ENCODE data around the gene FXYD5. TPM values are rescaled to one million over a fixed set of nuclear protein-coding genes. Genes with fewer than 3 reads are reported as not detected.

The FXYD5 gene
- total RNA-seq, 4 donors from 2014 or later = 5.2 to 23.3 (median 14.3) TPM

- H3K4me3 ChIP-seq = peak within 1 kb of the TSS; percentile 46 to 53 (median 50)
- no peak for DNase-seq
- H3K9me3 ChIP-seq = no peaks in the 10 kb centered on the region
- TF ChIP-seq, protein P1, sequence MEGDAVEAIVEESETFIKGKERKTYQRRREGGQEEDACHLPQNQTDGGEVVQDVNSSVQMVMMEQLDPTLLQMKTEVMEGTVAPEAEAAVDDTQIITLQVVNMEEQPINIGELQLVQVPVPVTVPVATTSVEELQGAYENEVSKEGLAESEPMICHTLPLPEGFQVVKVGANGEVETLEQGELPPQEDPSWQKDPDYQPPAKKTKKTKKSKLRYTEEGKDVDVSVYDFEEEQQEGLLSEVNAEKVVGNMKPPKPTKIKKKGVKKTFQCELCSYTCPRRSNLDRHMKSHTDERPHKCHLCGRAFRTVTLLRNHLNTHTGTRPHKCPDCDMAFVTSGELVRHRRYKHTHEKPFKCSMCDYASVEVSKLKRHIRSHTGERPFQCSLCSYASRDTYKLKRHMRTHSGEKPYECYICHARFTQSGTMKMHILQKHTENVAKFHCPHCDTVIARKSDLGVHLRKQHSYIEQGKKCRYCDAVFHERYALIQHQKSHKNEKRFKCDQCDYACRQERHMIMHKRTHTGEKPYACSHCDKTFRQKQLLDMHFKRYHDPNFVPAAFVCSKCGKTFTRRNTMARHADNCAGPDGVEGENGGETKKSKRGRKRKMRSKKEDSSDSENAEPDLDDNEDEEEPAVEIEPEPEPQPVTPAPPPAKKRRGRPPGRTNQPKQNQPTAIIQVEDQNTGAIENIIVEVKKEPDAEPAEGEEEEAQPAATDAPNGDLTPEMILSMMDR (IDR thresholded peaks at IDR 0.05 in 4 of 5, conservative IDR thresholded peaks at IDR 0.05 in 1 of 5) = no peak
- no peak for TF ChIP-seq POLR2A (IDR thresholded peaks at IDR 0.05)
- intact Hi-C loops (cut with DNase I; ENCODE audit: low total_unique reads) (loop anchor here (1.0 to 2.0 kb wide), 3 partner anchors 20 to 68 kb away; no protein-coding TSS in a partner anchor), in situ Hi-C loops (cut with MboI; ENCODE audit: low sequenced_read_pairs in 4 of 4) (loop anchor here in 2 of 4 donors (5.0 to 10.0 kb wide), 2 partner anchors 67 to 70 kb away; no protein-coding TSS in a partner anchor)
- no peaks in the 10 kb centered on the region for H3K27me3 ChIP-seq
- H3K36me3 ChIP-seq = no peaks in the 10 kb centered on the region
- peaks cover 31 to 38% of the 10 kb centered on the region in 2 donors for H3K4me1 ChIP-seq
- H3K27ac ChIP-seq = peak within 1 kb of the TSS; percentile 99 to 100 (median 99)
- ATAC-seq = no peak
Observed at GRCh38 chr19:35134601-35135242, 19.8 kb upstream of the FXYD5 start, which contains the start of gene LGI4. Gene LGI4, minus strand, starts transcription at chr19:35135059. Its CDS starts 379 bp downstream, at chr19:35134680.

DNA sequence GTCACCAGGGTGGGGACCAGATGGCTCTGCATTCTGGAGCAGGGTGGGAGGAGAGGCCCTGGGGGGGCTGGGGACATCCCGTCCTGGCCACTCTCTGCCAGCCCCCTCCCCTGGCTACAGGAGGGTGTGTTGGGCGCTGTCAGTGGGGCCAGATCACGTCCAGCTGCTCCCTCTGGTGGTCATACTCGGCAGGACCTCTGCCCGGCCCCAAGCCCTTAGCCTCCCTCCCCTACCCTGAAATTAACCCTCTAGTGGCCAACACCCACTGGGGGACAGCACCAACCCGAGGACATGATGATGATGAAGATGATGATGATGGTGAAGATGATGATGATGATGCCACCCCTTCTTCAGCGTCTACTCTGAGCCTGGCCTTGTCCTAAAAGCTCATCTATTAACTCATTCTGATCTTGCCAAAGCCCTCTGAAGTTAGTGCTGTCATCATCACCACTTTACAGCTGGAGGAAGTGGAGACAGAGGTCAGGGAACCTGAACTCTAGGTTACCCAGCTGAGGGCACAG lies 19.1 kb upstream of the FXYD5 start:
- in situ Hi-C loops (cut with MboI; ENCODE audit: low sequenced_read_pairs in 4 of 4) (loop anchor here in 2 of 4 donors (5.0 to 10.0 kb wide), 2 partner anchors 68 to 71 kb away; no protein-coding TSS in a partner anchor), intact Hi-C loops (cut with DNase I; ENCODE audit: low total_unique reads) (loop anchor here (1.0 to 2.0 kb wide), 3 partner anchors 21 to 69 kb away; no protein-coding TSS in a partner anchor)
- H3K9me3 ChIP-seq = no peaks in the 10 kb centered on the region

GRCh38 chr19:35136231-35136630 lies 18.3 kb upstream of the FXYD5 start:
- H3K4me1 ChIP-seq = peaks cover 34 to 35% of the 10 kb centered on the region in 2 donors
- in situ Hi-C loops (cut with MboI; ENCODE audit: low sequenced_read_pairs in 4 of 4) = loop anchor here in 2 of 4 donors (5.0 to 10.0 kb wide), 2 partner anchors 69 to 71 kb away; no protein-coding TSS in a partner anchor

More for the DNA sequence above, 19.1 kb upstream of the FXYD5 start:
- peaks cover 33 to 38% of the 10 kb centered on the region in 2 donors for H3K4me1 ChIP-seq
- no peaks in the 10 kb centered on the region for H3K27me3 ChIP-seq
- ATAC-seq = peak; percentile 29 to 34
- TF ChIP-seq, protein P1 (IDR thresholded peaks at IDR 0.05 in 4 of 5, conservative IDR thresholded peaks at IDR 0.05 in 1 of 5) = peak; percentile 94 to 98 (median 97)
- TF ChIP-seq POLR2A (IDR thresholded peaks at IDR 0.05) = no peak
- peak; percentile 67 to 83 for DNase-seq
- H3K4me3 ChIP-seq = peak overlapping the region; percentile 46 to 53 (median 50)
- H3K27ac ChIP-seq = peak overlapping the region; percentile 99 to 100 (median 99)
- no peaks in the 10 kb centered on the region for H3K36me3 ChIP-seq

DNA sequence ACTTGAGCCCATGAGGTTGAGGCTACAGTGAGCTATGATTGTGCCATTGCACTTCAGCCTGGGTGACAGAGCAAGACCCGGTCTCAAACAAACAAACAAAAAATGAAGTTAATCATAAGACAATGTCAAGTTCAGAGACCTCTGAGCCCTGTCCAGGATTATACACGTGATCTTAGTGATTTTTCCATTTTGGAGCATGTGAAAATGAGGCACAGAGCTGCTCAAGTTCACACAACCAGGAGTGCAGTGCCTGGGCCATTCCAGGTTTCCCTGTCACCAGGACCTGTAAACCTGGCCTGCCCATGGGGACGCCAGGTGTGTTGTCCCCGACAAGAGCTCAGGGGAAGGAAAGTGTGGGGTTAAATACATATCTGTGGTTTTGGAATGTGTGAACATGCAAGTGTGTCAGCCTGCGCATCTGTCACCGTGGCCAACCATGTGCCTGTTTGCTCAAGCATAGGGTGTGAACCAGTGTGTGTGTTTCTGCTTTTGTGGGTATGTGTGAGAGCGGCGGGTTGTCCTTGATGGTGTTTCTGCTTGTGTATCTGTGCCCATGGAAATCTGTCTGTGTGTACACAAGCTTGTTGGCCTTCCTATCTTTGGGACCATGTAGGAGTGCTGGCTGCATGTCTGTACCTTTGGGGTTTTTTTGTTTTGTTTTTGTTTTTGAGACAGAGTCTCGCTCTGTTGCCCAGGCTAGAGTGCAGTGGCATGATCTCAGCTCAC lies 17.4 kb upstream of the FXYD5 start:
- no peaks in the 10 kb centered on the region for H3K9me3 ChIP-seq
- no peaks in the 10 kb centered on the region for H3K36me3 ChIP-seq
- no peak for DNase-seq
- intact Hi-C loops (cut with DNase I; ENCODE audit: low total_unique reads) = no loop called here
- H3K27ac ChIP-seq = peak overlapping the region; percentile 99 to 100 (median 99)
- no peak for ATAC-seq
- H3K27me3 ChIP-seq = no peaks in the 10 kb centered on the region
- H3K4me1 ChIP-seq = peaks cover 42% of the 10 kb centered on the region in 2 donors
- H3K4me3 ChIP-seq = no peak overlapping the region
- in situ Hi-C loops (cut with MboI; ENCODE audit: low sequenced_read_pairs in 4 of 4) = loop anchor here in 2 of 4 donors (5.0 to 10.0 kb wide), 2 partner anchors 70 to 72 kb away; no protein-coding TSS in a partner anchor
- TF ChIP-seq, protein P1 (IDR thresholded peaks at IDR 0.05 in 4 of 5, conservative IDR thresholded peaks at IDR 0.05 in 1 of 5) = no peak
- no peak for TF ChIP-seq POLR2A (IDR thresholded peaks at IDR 0.05)

More at GRCh38 chr19:35136231-35136630, 18.3 kb upstream of the FXYD5 start:
- Histone ChIP-seq H3K4me3 (no peak overlapping the region), H3K9me3 (no peaks in the 10 kb centered on the region), H3K36me3 (no peaks in the 10 kb centered on the region), H3K27me3 (no peaks in the 10 kb centered on the region), H3K27ac (peak overlapping the region; percentile 99 to 100 (median 99))
- intact Hi-C loops (cut with DNase I; ENCODE audit: low total_unique reads) = no loop called here
- ATAC-seq (no peak), DNase-seq (no peak)
- TF ChIP-seq POLR2A (IDR thresholded peaks at IDR 0.05) = no peak
- TF ChIP-seq, protein P1 (IDR thresholded peaks at IDR 0.05 in 4 of 5, conservative IDR thresholded peaks at IDR 0.05 in 1 of 5) = no peak
